Endothelial cell (in vitro differentiated cells): ENCODE data around the gene LEMD2. TPM values are rescaled to one million over a fixed set of nuclear protein-coding genes. Genes with fewer than 3 reads are reported as not detected.

Source experiments
- DNase-seq: peaks from one replicate; pipeline ENCODE4 v3.0.0; 2021; ENCODE audit warnings: low spot score
- H3K27ac Mint-ChIP-seq: one replicate; pipeline ENCODE4 v1.8.0; 2021; ENCODE audit warnings: mixed read lengths, inconsistent platforms; ENCODE audit not compliant: unreplicated experiment
- H3K27me3 Mint-ChIP-seq: one replicate; pipeline ENCODE4 v1.8.0; 2021; ENCODE audit warnings: mild to moderate bottlenecking, moderate library complexity, mixed read lengths, inconsistent platforms; ENCODE audit not compliant: unreplicated experiment
- H3K36me3 Mint-ChIP-seq: one replicate; pipeline ENCODE4 v1.8.0; 2021; ENCODE audit warnings: mild to moderate bottlenecking, low read depth, mixed read lengths, inconsistent platforms; ENCODE audit not compliant: unreplicated experiment
- H3K4me1 Mint-ChIP-seq: one replicate; pipeline ENCODE4 v1.8.0; 2021; ENCODE audit warnings: mild to moderate bottlenecking, mixed read lengths, inconsistent platforms; ENCODE audit not compliant: unreplicated experiment
- H3K4me3 Mint-ChIP-seq: one replicate; pipeline ENCODE4 v1.8.0; 2021; ENCODE audit warnings: mild to moderate bottlenecking, mixed read lengths, inconsistent platforms; ENCODE audit not compliant: unreplicated experiment
- H3K9me3 Mint-ChIP-seq: one replicate; pipeline ENCODE4 v1.8.0; 2021; ENCODE audit warnings: mixed read lengths, inconsistent platforms; ENCODE audit not compliant: unreplicated experiment
- CTCF ChIP-seq: fragments of 200-600 bp; sonication (generic); IDR thresholded peaks from one replicate; pipeline ENCODE4 v1.5.0; 2021; ENCODE audit warnings: antibody characterized with exemption; ENCODE audit not compliant: unreplicated experiment
- total RNA-seq: library from RNA; stranded (reverse); fragmentation: NEBNext Ultra II Directional; extraction: Animal tissue kit (Norgen Biotek cat#: 25700); gene quantifications from one replicate; pipeline ENCODE4 v1.2.1, GENCODE V29; 2021; ENCODE audit not compliant: unreplicated experiment

Gene LEMD2
- total RNA-seq, 1 donor from 2014 or later = 105 TPM

GRCh38 chr6:33818293-33818692, 29.4 kb upstream of the LEMD2 start:
- Mint-ChIP-seq H3K27me3 (peaks cover 10% of the 10 kb centered on the region), H3K27ac (no peak overlapping the region), H3K36me3 (no peaks in the 10 kb centered on the region), H3K4me3 (no peak overlapping the region), H3K4me1 (peaks cover 13% of the 10 kb centered on the region), H3K9me3 (no peaks in the 10 kb centered on the region)
- no peak for TF ChIP-seq CTCF
- no peak for DNase-seq

DNA sequence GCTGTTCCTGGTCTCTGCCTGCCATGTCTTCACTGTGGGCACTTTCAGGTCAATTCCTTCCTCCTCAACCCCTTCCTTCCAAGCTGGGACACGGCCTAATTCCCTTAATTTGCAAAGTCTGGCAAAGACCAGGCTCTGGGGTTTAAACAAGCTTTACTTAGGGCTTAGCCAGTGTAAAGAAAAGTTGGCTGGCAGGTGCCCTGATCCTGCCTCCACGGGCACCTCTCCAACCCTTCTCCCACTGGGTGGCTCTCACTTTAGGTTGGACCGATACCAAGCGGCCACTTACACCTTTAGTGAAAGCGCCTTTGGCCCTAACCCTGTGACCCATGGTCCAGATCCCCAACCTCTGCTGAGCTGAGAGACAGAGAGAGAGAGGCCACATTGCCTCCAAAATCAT, 28.6 kb upstream of the LEMD2 start:
- H3K27me3 Mint-ChIP-seq = peaks cover 10% of the 10 kb centered on the region
- H3K4me3 Mint-ChIP-seq = no peak overlapping the region
- DNase-seq = no peak
- peaks cover 17% of the 10 kb centered on the region for H3K4me1 Mint-ChIP-seq
- no peaks in the 10 kb centered on the region for H3K36me3 Mint-ChIP-seq
- no peak for TF ChIP-seq CTCF
- no peaks in the 10 kb centered on the region for H3K9me3 Mint-ChIP-seq
- no peak overlapping the region for H3K27ac Mint-ChIP-seq

DNA sequence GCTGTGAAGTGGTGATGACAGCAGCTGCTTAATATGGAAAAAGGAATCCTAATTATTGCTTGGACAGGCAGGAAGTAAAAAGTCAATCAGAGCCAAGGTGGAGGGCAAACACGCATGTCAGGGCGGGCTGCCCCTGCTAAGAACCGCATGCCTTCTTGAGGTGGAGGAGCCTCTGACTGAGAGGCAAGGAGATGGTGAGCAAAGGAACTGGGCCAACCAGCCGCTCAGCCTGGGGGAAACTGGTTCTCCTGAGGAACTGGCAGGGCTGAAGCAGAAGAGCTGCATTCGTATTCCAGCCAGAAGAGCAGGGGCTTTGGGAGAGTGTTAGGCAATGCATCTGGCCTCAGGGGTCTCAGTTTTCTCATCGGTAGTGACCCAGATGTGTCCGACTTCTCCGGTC, 28.0 kb upstream of the LEMD2 start:
- peaks cover 21% of the 10 kb centered on the region for H3K4me1 Mint-ChIP-seq
- no peak for TF ChIP-seq CTCF
- H3K27me3 Mint-ChIP-seq = peaks cover 10% of the 10 kb centered on the region
- no peaks in the 10 kb centered on the region for H3K36me3 Mint-ChIP-seq
- no peaks in the 10 kb centered on the region for H3K9me3 Mint-ChIP-seq
- DNase-seq = no peak
- H3K27ac Mint-ChIP-seq = no peak overlapping the region
- no peak overlapping the region for H3K4me3 Mint-ChIP-seq

DNA sequence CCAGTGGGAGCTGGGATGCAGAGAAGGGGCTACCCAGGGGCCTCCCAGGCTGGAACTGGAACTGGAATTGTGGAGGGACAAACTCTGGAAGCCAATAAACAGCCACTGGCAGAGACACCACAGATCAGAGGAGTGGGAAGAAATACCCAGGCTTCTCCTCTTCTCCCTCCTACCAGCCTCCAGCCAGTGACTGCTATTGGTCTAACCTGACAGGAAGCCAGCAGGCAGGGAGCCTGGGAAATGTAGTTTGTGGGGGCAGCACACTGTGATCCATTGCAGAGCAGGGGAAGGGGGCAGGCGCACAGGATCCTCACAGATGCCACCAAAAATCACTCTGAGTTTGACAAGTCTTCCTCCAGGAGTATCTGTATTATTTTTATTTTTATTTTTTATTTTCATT, 26.9 kb upstream of the LEMD2 start:
- H3K4me3 Mint-ChIP-seq = no peak overlapping the region
- no peaks in the 10 kb centered on the region for H3K9me3 Mint-ChIP-seq
- H3K36me3 Mint-ChIP-seq = no peaks in the 10 kb centered on the region
- no peak for TF ChIP-seq CTCF
- peaks cover 24% of the 10 kb centered on the region for H3K4me1 Mint-ChIP-seq
- DNase-seq = peak; percentile 39
- H3K27me3 Mint-ChIP-seq = peaks cover 13% of the 10 kb centered on the region
- no peak overlapping the region for H3K27ac Mint-ChIP-seq

DNA sequence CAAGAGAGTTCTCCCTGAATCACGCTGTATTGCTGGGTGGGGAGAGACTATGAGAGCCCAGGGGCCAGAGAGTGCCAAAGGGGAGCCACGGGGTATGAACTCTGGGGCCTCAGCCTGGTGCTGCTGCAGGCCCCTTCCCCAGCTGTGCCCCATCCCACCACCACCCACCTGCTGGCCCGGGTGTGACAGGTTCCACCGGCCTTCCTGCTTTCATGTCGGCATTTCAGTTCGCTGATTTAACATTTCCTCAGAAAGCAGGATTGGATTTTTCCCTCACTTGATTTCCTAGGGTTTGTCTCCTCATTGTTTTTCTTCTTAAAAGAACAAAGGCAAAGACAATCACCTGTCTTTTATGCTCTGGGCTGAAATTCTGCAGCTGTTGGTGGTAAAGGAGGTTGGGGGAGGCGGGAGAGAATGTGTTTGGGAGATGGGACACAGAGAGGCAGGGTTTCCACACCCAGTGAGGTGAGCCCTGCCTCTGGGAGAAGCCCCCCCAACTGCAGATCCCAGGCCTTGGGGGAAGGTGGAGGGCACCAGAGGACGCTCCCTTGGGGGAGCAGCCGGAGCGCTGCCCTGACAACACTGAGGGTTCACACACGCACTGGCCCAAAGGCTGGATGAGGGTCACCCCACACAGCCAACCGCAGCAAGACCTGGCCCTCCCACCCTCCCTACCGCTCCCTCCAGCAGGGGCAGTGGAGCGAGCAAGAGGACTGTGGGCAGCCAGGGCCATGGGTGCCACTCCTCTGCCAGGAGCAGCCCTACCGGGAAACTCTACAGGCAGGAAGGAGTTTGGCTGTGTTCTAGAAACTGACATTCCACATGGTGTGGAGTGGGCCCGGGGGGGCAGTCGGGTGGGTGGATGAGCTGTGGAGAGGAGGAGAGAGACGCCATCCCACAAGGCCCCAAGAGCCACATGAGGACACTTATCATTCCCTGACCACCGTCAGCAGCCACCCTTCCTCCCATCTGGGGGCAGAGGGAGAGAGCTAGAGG, 25.4 kb upstream of the LEMD2 start:
- no peak overlapping the region for H3K4me3 Mint-ChIP-seq
- H3K27me3 Mint-ChIP-seq = peaks cover 10% of the 10 kb centered on the region
- no peak for TF ChIP-seq CTCF
- peaks cover 26% of the 10 kb centered on the region for H3K4me1 Mint-ChIP-seq
- H3K27ac Mint-ChIP-seq = peak overlapping the region; percentile 70
- DNase-seq = no peak
- no peaks in the 10 kb centered on the region for H3K9me3 Mint-ChIP-seq
- H3K36me3 Mint-ChIP-seq = no peaks in the 10 kb centered on the region
